K562 (cell line): Measurements from ENCODE around the gene UBXN1. TPM values are rescaled to one million over a fixed set of nuclear protein-coding genes. Genes with fewer than 3 reads are reported as not detected.

Experiments
- ETS2 ChIP-seq: IDR thresholded peaks from 2 replicates; pipeline ENCODE4 v1.6.1; 2016; ENCODE audit warnings: borderline replicate concordance, missing genetic modification characterization, mild to moderate bottlenecking, moderate library complexity, missing compliant biosample characterization; ENCODE audit not compliant: poor library complexity, severe bottlenecking
- HDAC1 ChIP-seq, 2 experiments: fragments of 450-650 bp; IDR thresholded peaks; 2 replicates each; pipeline ENCODE4 v1.6.1; 2016 to 2017; ENCODE audit warnings: inconsistent platforms in 1 of 2, mild to moderate bottlenecking in 1 of 2, moderate library complexity in 1 of 2
- polyA plus RNA-seq, 8 experiments: library from polyadenylated mRNA; depleted of rRNA in 4 of 8; stranded (reverse) in 5 of 8; unstranded in 3 of 8; fragments of >200 nt; fragmentation: Nextera tagmentation in 2 of 8; fragmentation: Illumina TruSeq in 1 of 8; extraction: Ambion mirVana in 2 of 8; extraction: Trizol in 1 of 8; gene quantifications; 2 replicates each; pipeline versions ENCODE4 v1.2.1 to v1.2.3, GENCODE V29; 2011 to 2014; ENCODE audit warnings: inconsistent platforms in 1 of 8, missing spikeins in 1 of 8
- total RNA-seq, 7 experiments: library from RNA; depleted of rRNA in 6 of 7; stranded (reverse); fragments of >200 nt in 6 of 7; fragmentation: Illumina TruSeq in 2 of 7; extraction: Trizol in 2 of 7; gene quantifications; 2 replicates each; pipeline versions ENCODE4 v1.2.1 to v1.2.3, GENCODE V29; 2011 to 2021; ENCODE audit warnings: low replicate concordance in 1 of 7
- TF ChIP-seq, protein P1 (sequence below), 2 experiments: fragments of 450-650 bp; IDR thresholded peaks; 2 replicates each; pipeline ENCODE4 v1.6.1; 2016; ENCODE audit warnings: mild to moderate bottlenecking in 2 of 2, borderline replicate concordance in 1 of 2, low read depth in 1 of 2, moderate library complexity in 1 of 2
- TF ChIP-seq, protein P2 (sequence below): fragments of 450-650 bp; IDR thresholded peaks from 2 replicates; pipeline ENCODE4 v1.6.1; 2014; ENCODE audit warnings: low read depth, mild to moderate bottlenecking, moderate library complexity, borderline replicate concordance

The UBXN1 gene
- total and polyA plus RNA-seq, 9 of the 15 experiments (the other 6 are each of a cell fraction or from before 2014, with no cell fraction given): 4.8 to 263 (median 99.7) TPM

DNA sequence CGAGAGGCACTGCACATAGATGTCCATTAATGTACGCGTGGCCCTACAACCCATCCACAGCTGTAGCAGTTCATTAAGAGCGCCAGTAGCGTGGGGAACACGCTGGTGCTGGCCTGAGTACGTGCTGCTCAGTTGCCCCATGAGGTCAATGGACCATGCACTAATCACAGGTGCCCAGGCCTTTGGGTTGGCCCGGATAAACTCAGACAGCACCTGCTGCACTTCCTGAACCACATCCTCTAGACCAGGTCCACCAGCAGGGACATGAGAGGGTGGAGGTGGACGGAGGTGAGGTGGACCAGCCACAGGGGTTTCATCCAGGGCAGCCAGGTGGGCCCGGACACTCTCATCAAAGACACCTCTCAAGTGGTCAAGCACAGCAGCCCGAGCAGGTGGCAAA, 29.4 kb downstream of the UBXN1 start (continued):
- TF ChIP-seq, protein P1, sequence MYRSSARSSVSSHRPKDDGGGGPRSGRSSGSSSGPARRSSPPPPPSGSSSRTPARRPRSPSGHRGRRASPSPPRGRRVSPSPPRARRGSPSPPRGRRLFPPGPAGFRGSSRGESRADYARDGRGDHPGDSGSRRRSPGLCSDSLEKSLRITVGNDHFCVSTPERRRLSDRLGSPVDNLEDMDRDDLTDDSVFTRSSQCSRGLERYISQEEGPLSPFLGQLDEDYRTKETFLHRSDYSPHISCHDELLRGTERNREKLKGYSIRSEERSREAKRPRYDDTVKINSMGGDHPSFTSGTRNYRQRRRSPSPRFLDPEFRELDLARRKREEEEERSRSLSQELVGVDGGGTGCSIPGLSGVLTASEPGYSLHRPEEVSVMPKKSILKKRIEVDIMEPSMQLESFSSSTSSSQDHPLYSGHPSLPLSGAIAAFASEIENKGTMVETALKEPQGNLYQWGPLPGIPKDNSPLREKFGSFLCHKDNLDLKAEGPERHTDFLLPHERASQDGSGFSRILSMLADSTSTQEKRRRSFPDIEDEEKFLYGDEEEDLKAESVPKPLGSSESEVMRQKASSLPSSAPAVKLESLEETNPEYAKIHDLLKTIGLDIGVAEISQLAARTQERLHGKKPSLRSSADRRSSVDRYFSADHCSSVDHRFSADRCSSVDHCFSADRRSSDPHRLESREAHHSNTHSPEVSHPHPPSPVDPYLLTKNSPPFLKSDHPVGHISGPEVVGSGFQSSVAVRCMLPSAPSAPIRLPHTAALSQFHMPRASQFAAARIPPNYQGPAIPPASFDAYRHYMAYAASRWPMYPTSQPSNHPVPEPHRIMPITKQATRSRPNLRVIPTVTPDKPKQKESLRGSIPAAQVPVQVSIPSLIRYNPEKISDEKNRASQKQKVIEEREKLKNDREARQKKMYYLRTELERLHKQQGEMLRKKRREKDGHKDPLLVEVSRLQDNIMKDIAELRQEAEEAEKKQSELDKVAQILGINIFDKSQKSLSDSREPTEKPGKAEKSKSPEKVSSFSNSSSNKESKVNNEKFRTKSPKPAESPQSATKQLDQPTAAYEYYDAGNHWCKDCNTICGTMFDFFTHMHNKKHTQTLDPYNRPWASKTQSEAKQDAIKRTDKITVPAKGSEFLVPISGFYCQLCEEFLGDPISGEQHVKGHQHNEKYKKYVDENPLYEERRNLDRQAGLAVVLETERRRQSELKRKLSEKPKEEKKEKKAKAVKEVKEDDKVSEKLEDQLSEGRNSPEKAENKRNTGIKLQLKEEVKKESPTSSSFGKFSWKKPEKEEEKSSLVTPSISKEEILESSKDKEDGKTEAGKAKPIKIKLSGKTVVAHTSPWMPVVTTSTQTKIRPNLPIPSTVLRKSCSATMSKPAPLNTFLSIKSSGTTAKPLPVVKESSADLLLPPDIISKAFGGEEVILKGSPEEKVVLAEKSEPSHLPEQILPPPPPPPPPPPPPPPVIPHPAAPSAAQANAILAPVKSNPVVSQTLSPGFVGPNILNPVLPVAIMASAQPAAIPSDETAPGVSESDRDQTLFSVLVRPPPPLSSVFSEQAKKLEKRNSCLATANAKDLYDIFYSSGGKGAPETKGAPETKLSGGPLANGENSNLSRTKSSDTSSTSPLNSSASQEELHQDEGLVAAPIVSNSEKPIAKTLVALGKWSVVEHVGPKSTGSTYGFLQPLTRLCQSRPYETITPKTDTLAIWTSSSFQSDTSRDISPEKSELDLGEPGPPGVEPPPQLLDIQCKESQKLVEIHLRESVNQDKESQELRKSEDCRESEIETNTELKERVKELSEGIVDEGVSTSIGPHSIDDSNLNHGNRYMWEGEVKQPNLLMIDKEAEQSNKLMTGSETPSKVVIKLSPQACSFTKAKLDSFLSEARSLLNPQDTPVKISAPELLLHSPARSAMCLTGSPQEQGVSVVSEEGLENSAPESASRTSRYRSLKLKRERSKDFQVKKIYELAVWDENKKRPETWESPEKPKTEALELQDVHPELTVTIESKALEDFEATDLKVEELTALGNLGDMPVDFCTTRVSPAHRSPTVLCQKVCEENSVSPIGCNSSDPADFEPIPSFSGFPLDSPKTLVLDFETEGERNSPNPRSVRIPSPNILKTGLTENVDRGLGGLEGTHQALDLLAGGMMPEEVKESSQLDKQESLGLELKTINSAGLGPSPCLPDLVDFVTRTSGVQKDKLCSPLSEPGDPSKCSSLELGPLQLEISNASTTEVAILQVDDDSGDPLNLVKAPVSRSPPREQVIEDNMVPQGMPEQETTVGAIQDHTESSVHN (IDR thresholded peaks at IDR 0.05; ENCODE audit: borderline replicate concordance in 1 of 2, low read depth in 1 of 2): no peak
- TF ChIP-seq HDAC1 (IDR thresholded peaks at IDR 0.05): no peak
- TF ChIP-seq ETS2: no peak
- TF ChIP-seq, protein P2, sequence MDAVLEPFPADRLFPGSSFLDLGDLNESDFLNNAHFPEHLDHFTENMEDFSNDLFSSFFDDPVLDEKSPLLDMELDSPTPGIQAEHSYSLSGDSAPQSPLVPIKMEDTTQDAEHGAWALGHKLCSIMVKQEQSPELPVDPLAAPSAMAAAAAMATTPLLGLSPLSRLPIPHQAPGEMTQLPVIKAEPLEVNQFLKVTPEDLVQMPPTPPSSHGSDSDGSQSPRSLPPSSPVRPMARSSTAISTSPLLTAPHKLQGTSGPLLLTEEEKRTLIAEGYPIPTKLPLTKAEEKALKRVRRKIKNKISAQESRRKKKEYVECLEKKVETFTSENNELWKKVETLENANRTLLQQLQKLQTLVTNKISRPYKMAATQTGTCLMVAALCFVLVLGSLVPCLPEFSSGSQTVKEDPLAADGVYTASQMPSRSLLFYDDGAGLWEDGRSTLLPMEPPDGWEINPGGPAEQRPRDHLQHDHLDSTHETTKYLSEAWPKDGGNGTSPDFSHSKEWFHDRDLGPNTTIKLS: no peak
